Fibroblast of skin of left quadriceps (primary cell): Measurements from ENCODE around the gene ZNF260.
"Not testable (repeated sequence)": the region's sequence is repeated elsewhere in the genome, so short reads cannot be mapped to it uniquely, and the experiment has no call there.

ENCODE experiments used
- DNase-seq, 2 experiments: peaks; one replicate each; pipeline ENCODE4 v3.0.0-alpha.2; 2013; ENCODE audit warnings: low read depth in 2 of 2

The ZNF260 gene

GRCh38 chr19:36528194-36528920, at the start of gene ZNF260:
ZNF260 (minus strand) TSS chr19:36528271; CDS start chr19:36515238, 13,033 bp downstream.
- peak; percentile 93 to 95 for DNase-seq

GRCh38 chr19:36577271-36577996, 49.4 kb upstream of the ZNF260 start:
- no peak for DNase-seq

- DNase-seq, result no peak
These were observed 46.7 kb upstream of the ZNF260 start for GRCh38 chr19:36574741-36575140.

- no peak for DNase-seq
These were observed 46.0 kb upstream of the ZNF260 start for GRCh38 chr19:36573895-36574720.

- DNase-seq, result peak; percentile 65 to 70
These were observed 45.2 kb upstream of the ZNF260 start, which contains the start of gene ZNF529 for GRCh38 chr19:36573020-36573894. ZNF529 (minus strand) TSS chr19:36573292; CDS start chr19:36572346, 946 bp downstream.

- no peak for DNase-seq
These were observed 44.5 kb upstream of the ZNF260 start for GRCh38 chr19:36572593-36573019.

- DNase-seq, result no peak
These were observed 36.3 kb upstream of the ZNF260 start for GRCh38 chr19:36564391-36564790.

GRCh38 chr19:36547001-36547732, 19.1 kb upstream of the ZNF260 start:
- DNase-seq, result no peak

GRCh38 chr19:36528921-36529518, 949 bp upstream of the ZNF260 start:
- no peak for DNase-seq

GRCh38 chr19:36527873-36528193, 238 bp downstream of the ZNF260 start:
- DNase-seq, result no peak

GRCh38 chr19:36527341-36527740, 730 bp downstream of the ZNF260 start:
- DNase-seq, result no peak

- no peak for DNase-seq
These were observed 1.5 kb downstream of the ZNF260 start for GRCh38 chr19:36526581-36526980.

- DNase-seq, result no peak
These were observed 3.5 kb downstream of the ZNF260 start for GRCh38 chr19:36524617-36525016.

GRCh38 chr19:36514012-36514612, 14.0 kb downstream of the ZNF260 start:
- no peak for DNase-seq

GRCh38 chr19:36508325-36508724, 19.7 kb downstream of the ZNF260 start:
- no peak for DNase-seq

- no peak for DNase-seq
These were observed 26.1 kb downstream of the ZNF260 start for GRCh38 chr19:36501973-36502372.

- no peak for DNase-seq
These were observed 31.1 kb downstream of the ZNF260 start for GRCh38 chr19:36497001-36497400.

- peak in 1 of 2 experiments; percentile 3 for DNase-seq
These were observed 35.2 kb downstream of the ZNF260 start for GRCh38 chr19:36492689-36493453.

GRCh38 chr19:36490846-36491245, 37.2 kb downstream of the ZNF260 start:
- not testable (repeated sequence) for DNase-seq
